Body of pancreas (tissue), 4 donors: ENCODE data around the gene RIPOR2. TPM values are rescaled to one million over a fixed set of nuclear protein-coding genes. Genes with fewer than 3 reads are reported as not detected.
"Not testable (repeated sequence)": the region's sequence is repeated elsewhere in the genome, so short reads cannot be mapped to it uniquely, and the experiment has no call there.

ENCODE experiments used
- ATAC-seq: fragments of 150-250 bp; one replicate; pipeline ENCODE4 v1.9.1; 2016
- DNase-seq, 4 donors: peaks; one replicate each; pipeline ENCODE4 v3.0.0-alpha.2; 2019
- H3K27ac ChIP-seq, 4 donors: fragments of 200-600 bp; sonication (generic); 1 replicate in 3 of 4; 2 replicates in 1 of 4; pipeline versions ENCODE4 v1.5.1 to v1.6.1; 2016 to 2019; ENCODE audit warnings: mild to moderate bottlenecking in 1 of 4, mixed read lengths in 1 of 4, moderate library complexity in 1 of 4
- H3K27me3 ChIP-seq, 2 donors: fragments of 200-600 bp; sonication (generic); one replicate each; pipeline ENCODE4 v1.6.0; 2016; ENCODE audit warnings: mild to moderate bottlenecking in 1 of 2
- H3K36me3 ChIP-seq, 2 donors: fragments of 200-600 bp; sonication (generic); replicated peaks in 1 of 2; 2 replicates each; pipeline ENCODE4 v1.5.1; 2016; ENCODE audit warnings: low read depth in 2 of 2; ENCODE audit not compliant: insufficient read depth in 1 of 2
- H3K4me1 ChIP-seq: fragments of 200-600 bp; sonication (generic); one replicate; pipeline ENCODE4 v1.6.0; 2016
- H3K4me3 ChIP-seq, 2 donors: fragments of 200-600 bp; sonication (generic); 1 replicate in 1 of 2; 2 replicates in 1 of 2; pipeline ENCODE4 v1.5.1; 2016 to 2019
- H3K9me3 ChIP-seq, 3 donors: fragments of 200-600 bp; sonication (generic); 1 replicate in 2 of 3; 2 replicates in 1 of 3; pipeline ENCODE4 v1.5.1; 2016
- POLR2A ChIP-seq, 3 donors: fragments of 450-650 bp; IDR thresholded peaks; one replicate each; pipeline ENCODE4 v1.6.1; 2016; ENCODE audit warnings: antibody characterized with exemption in 3 of 3, mild to moderate bottlenecking in 2 of 3
- WGBS, 2 donors: methylation state at CpG; one replicate each; pipeline ENCODE4 v1.1.5; 2017; 5-methylcytosine and 5-hydroxymethylcytosine counted together
- intact Hi-C: fragments of 100-400 bp; cut with DNase I; formaldehyde crosslinking; loops from one replicate; pipeline ENCODE4 v1.15.1; 2023
- total RNA-seq, 2 donors: library from RNA; depleted of rRNA; stranded (reverse); fragments of >200 nt; gene quantifications; one replicate each; pipeline ENCODE4 v1.1.0, GENCODE V29; 2016
- TF ChIP-seq, protein P1 (sequence below), 7 experiments: fragments of 450-650 bp in 4 of 7; fragments of 200-600 bp in 3 of 7; sonication (generic) in 3 of 7; IDR thresholded peaks; one replicate each; pipeline ENCODE4 v1.5.1; 2016 to 2019; ENCODE audit warnings: antibody characterized with exemption in 7 of 7

Gene RIPOR2
- total RNA-seq, 2 donors from 2014 or later: 1.3 to 1.6 TPM

- Histone ChIP-seq H3K36me3 (no peaks in the 10 kb centered on the region), H3K27ac (no peak overlapping the region), H3K4me3 (no peak overlapping the region), H3K9me3 (no peaks in the 10 kb centered on the region), H3K4me1 (no peaks in the 10 kb centered on the region), H3K27me3 (no peaks in the 10 kb centered on the region)
- TF ChIP-seq, protein P1, sequence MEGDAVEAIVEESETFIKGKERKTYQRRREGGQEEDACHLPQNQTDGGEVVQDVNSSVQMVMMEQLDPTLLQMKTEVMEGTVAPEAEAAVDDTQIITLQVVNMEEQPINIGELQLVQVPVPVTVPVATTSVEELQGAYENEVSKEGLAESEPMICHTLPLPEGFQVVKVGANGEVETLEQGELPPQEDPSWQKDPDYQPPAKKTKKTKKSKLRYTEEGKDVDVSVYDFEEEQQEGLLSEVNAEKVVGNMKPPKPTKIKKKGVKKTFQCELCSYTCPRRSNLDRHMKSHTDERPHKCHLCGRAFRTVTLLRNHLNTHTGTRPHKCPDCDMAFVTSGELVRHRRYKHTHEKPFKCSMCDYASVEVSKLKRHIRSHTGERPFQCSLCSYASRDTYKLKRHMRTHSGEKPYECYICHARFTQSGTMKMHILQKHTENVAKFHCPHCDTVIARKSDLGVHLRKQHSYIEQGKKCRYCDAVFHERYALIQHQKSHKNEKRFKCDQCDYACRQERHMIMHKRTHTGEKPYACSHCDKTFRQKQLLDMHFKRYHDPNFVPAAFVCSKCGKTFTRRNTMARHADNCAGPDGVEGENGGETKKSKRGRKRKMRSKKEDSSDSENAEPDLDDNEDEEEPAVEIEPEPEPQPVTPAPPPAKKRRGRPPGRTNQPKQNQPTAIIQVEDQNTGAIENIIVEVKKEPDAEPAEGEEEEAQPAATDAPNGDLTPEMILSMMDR (IDR thresholded peaks at IDR 0.05): no peak
- TF ChIP-seq POLR2A (IDR thresholded peaks at IDR 0.05): no peak
- no peak for DNase-seq
- 92 to 94% methylated on average over 3 of the region's 3 CpGs for WGBS, 2 donors
- ATAC-seq: no peak
- intact Hi-C loops: no loop called here
These were observed 8.3 kb downstream of the RIPOR2 start for GRCh38 chr6:24927277-24927955.

GRCh38 chr6:24926647-24927046, 9.1 kb downstream of the RIPOR2 start:
- DNase-seq, H3K4me1 ChIP-seq, H3K36me3 ChIP-seq, H3K27me3 ChIP-seq, H3K9me3 ChIP-seq, H3K4me3 ChIP-seq, ATAC-seq, H3K27ac ChIP-seq, intact Hi-C loops: not testable (repeated sequence)
- 78 to 88% methylated on average over 3 of the region's 3 CpGs for WGBS, 2 donors

DNA sequence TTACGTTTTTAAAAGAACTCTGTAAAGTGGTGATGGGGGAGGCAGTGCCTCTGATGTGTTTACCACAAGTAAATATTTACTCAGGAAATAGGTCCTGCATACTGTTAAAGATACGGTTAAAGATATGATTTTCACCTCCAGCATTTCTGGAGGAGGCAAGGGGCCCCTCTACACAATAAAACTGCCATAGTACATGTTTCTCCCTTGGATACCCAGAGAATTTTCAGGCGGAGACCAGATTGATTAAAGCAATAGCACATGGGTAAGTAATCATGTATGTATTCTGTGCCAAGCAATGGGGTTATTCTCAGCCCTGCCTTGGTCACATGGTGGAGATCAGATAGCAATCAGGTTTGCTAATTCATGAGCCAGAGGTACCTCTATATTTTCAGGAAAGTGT, 9.6 kb downstream of the RIPOR2 start:
- no peak for ATAC-seq
- WGBS, 2 donors: 43 to 45% methylated on average over 3 of the region's 3 CpGs
- Histone ChIP-seq H3K27ac (no peak overlapping the region), H3K4me3 (no peak overlapping the region), H3K27me3 (no peaks in the 10 kb centered on the region), H3K9me3 (no peaks in the 10 kb centered on the region), H3K4me1 (no peaks in the 10 kb centered on the region), H3K36me3 (no peaks in the 10 kb centered on the region)
- intact Hi-C loops: no loop called here
- no peak for DNase-seq
- TF ChIP-seq, protein P1 (IDR thresholded peaks at IDR 0.05): no peak
- no peak for TF ChIP-seq POLR2A (IDR thresholded peaks at IDR 0.05)

DNA sequence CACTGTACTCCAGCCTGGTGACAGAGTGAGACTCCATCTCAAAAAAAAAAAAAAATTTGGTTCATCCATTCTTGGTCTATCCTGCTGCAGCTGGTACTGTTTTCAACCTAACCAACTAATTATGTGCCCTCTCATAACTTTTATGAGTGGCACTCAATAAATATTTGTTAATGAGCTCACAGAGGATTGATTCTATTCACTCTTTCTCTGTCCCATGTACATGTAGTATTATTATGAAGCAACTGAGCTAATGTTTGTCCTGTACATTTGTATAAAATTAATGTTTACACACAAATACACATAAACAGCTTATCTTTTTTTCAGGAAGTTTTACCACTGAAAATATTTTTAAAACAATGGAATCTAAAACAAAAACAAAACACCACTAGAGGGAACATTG, 10.1 kb downstream of the RIPOR2 start:
- ATAC-seq: no peak
- intact Hi-C loops: no loop called here
- Histone ChIP-seq H3K36me3 (no peaks in the 10 kb centered on the region), H3K27me3 (no peaks in the 10 kb centered on the region), H3K4me3 (no peak overlapping the region), H3K9me3 (no peaks in the 10 kb centered on the region), H3K27ac (no peak overlapping the region), H3K4me1 (no peaks in the 10 kb centered on the region)
- no peak for TF ChIP-seq POLR2A (IDR thresholded peaks at IDR 0.05)
- TF ChIP-seq, protein P1 (IDR thresholded peaks at IDR 0.05): no peak
- DNase-seq: no peak

DNA sequence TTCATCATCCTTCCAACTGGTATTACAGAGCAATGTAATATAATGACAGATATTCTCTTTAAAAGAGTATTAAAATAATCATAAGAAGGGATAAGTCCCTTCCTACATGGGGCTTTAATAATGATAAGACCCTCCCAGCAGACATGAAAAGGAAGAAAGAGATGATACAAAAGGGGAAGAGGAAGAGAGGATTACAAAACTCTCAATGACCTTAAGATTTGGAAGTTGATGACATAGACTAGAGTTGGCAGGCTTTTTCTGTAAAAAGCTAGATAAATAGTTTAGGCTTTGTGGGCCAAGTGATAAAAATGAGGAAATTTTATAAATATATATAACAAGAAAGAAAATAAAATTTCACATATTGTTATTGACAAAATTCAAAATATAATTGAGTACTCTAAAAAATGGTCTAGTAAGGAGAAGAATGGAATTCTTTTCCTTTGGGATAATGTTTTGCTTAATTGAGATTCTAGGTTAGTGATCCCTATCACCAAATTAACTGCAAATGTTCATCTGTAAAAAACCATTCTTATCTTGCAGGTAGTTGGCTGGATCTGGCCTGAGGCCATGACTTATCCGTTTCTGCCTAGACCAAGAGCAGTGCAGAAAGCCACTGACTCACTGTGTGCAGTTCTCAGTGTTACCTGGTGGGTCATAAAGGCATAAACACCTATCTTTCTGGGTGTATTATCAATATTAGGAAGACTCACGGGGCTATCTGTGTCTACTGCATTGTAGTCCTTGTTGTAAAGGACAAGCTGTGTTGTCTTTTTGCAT, 11.0 kb downstream of the RIPOR2 start:
- no peak for ATAC-seq
- no peak for DNase-seq
- Histone ChIP-seq H3K36me3 (no peaks in the 10 kb centered on the region), H3K9me3 (no peaks in the 10 kb centered on the region), H3K27ac (no peak overlapping the region), H3K4me3 (no peak overlapping the region), H3K4me1 (no peaks in the 10 kb centered on the region), H3K27me3 (no peaks in the 10 kb centered on the region)
- WGBS, 2 donors: 49 to 59% methylated on average over 2 of the region's 2 CpGs
- TF ChIP-seq POLR2A (IDR thresholded peaks at IDR 0.05): no peak
- TF ChIP-seq, protein P1 (IDR thresholded peaks at IDR 0.05): no peak
- intact Hi-C loops: no loop called here
